Psoas muscle (tissue), 8 donors: Measurements from ENCODE around the gene OGDHL. TPM values are rescaled to one million over a fixed set of nuclear protein-coding genes. Genes with fewer than 3 reads are reported as not detected.
"Not testable (repeated sequence)": the region's sequence is repeated elsewhere in the genome, so short reads cannot be mapped to it uniquely, and the experiment has no call there.

ENCODE experiments used
- ATAC-seq, 4 donors: fragments of 200-7000 bp; cut with Tn5 transposase; one replicate each; pipeline ENCODE4 v1.9.1; 2020; ENCODE audit warnings: moderate library complexity in 3 of 4, mild to moderate bottlenecking in 2 of 4
- DNase-seq, 2 donors: peaks; one replicate each; pipeline ENCODE4 v3.0.0-alpha.2; 2020
- H3K27ac ChIP-seq: fragments of 200-600 bp; one replicate; pipeline ENCODE4 v1.8.0; 2022
- H3K27me3 ChIP-seq, 3 donors: fragments of 200-600 bp in 1 of 3; one replicate each; pipeline versions ENCODE4 v1.6.1 to v1.8.0; 2013 to 2022; ENCODE audit warnings: low read length in 2 of 3, mild to moderate bottlenecking in 2 of 3, moderate library complexity in 1 of 3; ENCODE audit not compliant: insufficient read depth in 3 of 3
- H3K36me3 ChIP-seq, 2 donors: fragments of 200-600 bp in 1 of 2; one replicate each; pipeline versions ENCODE4 v1.6.1 to v1.8.0; 2013 to 2022; ENCODE audit warnings: low read depth in 1 of 2, mild to moderate bottlenecking in 1 of 2, moderate library complexity in 1 of 2; ENCODE audit not compliant: insufficient read depth in 1 of 2
- H3K4me1 ChIP-seq: fragments of 200-600 bp; one replicate; pipeline ENCODE4 v1.8.0; 2022
- H3K4me3 ChIP-seq: fragments of 200-600 bp; one replicate; pipeline ENCODE4 v1.8.0; 2022; ENCODE audit warnings: mild to moderate bottlenecking
- H3K9me3 ChIP-seq: fragments of 200-600 bp; one replicate; pipeline ENCODE4 v1.8.0; 2022
- WGBS, 3 donors: extraction: QIAGEN DNeasy Blood & Tissue Kit; methylation state at CpG; one replicate each; pipeline versions ENCODE4 v1.1.6 to v1.1.7; 2013; 5-methylcytosine and 5-hydroxymethylcytosine counted together
- intact Hi-C, 2 donors: fragments of 100-400 bp; cut with DNase I; formaldehyde crosslinking; loops; one replicate each; pipeline versions ENCODE4 v1.11.0 to v1.14.2; 2022
- polyA plus RNA-seq, 3 donors: library from polyadenylated mRNA; stranded (reverse); fragments of 200-250 nt; gene quantifications; one replicate each; pipeline ENCODE4 v1.2.3, GENCODE V29; 2013
- total RNA-seq, 4 donors: library from RNA; stranded (reverse); fragmentation: NEBNext Ultra II Directional in 2 of 4; extraction: Animal tissue kit (Norgen Biotek cat#: 25700) in 2 of 4; gene quantifications; one replicate each; pipeline versions ENCODE4 v1.2.1 to v1.2.4, GENCODE V29; 2021 to 2023
- TF ChIP-seq, protein P1 (sequence below): fragments of 200-600 bp; IDR thresholded peaks from one replicate; pipeline ENCODE4 v1.8.0; 2022; ENCODE audit warnings: antibody characterized with exemption
- donor health status: healthy with polysubstance abuse.
- donor health status: DM: no; HTN: no; CAD: no; lungs with moderate emphysema.
- donor health status: Bipolar disorder and iron deficiency.
- donor health status: healthy.
- donor health status: DM: yes; HTN: yes; CAD: no.
- donor health status: DM: no; HTN: no; CAD: no.
- donor health status: DM: no; HTN: no; CAD: no.
- donor health status: DM: yes; HTN: yes; CAD: no.

The OGDHL gene
- total and polyA plus RNA-seq, 7 donors = 0.01 to 0.32 (median 0.09) TPM; not detected in 3

DNA sequence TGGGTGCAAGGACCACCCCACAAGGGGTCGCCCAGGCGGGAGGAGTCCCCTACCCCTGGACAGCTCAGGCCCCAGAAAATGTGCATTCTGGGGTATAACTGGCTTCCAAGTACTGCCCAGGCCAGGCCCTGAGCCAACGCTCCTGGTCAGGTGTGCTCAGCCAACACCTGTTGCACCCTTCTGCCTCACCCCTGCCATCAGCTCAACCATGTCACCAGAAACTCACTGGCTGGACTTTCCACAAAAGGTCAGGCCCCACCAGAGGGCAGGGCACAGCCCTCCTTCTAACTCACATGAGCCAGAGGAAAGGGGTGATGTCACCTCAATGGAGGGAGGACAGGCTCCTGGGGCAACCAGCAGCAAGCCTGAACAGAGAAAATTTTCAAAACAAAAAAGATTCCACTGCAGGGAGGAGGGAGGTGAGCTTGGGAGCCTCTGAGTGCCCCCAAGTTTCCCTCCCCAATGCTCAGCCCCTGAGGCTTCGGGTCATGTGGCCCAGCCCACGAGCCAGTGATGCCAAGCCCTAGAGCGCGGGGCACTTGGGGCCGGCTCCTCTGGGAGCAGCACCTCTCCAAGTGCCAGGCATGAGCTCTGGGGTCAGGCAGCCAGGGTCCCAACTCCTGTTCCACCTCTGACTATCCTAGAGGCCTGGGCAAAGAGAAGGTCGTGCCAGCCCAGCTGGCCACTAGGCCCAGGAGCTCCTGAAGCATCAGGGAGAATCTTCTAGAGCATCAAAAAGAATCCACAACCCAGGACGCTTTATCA, 2.2 kb downstream of the OGDHL start:
- no peaks in the 10 kb centered on the region for H3K4me1 ChIP-seq
- TF ChIP-seq, protein P1, sequence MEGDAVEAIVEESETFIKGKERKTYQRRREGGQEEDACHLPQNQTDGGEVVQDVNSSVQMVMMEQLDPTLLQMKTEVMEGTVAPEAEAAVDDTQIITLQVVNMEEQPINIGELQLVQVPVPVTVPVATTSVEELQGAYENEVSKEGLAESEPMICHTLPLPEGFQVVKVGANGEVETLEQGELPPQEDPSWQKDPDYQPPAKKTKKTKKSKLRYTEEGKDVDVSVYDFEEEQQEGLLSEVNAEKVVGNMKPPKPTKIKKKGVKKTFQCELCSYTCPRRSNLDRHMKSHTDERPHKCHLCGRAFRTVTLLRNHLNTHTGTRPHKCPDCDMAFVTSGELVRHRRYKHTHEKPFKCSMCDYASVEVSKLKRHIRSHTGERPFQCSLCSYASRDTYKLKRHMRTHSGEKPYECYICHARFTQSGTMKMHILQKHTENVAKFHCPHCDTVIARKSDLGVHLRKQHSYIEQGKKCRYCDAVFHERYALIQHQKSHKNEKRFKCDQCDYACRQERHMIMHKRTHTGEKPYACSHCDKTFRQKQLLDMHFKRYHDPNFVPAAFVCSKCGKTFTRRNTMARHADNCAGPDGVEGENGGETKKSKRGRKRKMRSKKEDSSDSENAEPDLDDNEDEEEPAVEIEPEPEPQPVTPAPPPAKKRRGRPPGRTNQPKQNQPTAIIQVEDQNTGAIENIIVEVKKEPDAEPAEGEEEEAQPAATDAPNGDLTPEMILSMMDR = no peak
- H3K4me3 ChIP-seq = no peak overlapping the region
- H3K27ac ChIP-seq = no peak overlapping the region
- intact Hi-C loops = no loop called here
- WGBS, 3 donors = 73 to 81% (median 78%) methylated on average over 10 of the region's 10 CpGs
- no peak for DNase-seq
- peaks cover 3 to 39% (median 7%) of the 10 kb centered on the region in 3 donors for H3K27me3 ChIP-seq
- H3K36me3 ChIP-seq = no peaks in the 10 kb centered on the region
- H3K9me3 ChIP-seq = no peaks in the 10 kb centered on the region
- ATAC-seq = no peak

DNA sequence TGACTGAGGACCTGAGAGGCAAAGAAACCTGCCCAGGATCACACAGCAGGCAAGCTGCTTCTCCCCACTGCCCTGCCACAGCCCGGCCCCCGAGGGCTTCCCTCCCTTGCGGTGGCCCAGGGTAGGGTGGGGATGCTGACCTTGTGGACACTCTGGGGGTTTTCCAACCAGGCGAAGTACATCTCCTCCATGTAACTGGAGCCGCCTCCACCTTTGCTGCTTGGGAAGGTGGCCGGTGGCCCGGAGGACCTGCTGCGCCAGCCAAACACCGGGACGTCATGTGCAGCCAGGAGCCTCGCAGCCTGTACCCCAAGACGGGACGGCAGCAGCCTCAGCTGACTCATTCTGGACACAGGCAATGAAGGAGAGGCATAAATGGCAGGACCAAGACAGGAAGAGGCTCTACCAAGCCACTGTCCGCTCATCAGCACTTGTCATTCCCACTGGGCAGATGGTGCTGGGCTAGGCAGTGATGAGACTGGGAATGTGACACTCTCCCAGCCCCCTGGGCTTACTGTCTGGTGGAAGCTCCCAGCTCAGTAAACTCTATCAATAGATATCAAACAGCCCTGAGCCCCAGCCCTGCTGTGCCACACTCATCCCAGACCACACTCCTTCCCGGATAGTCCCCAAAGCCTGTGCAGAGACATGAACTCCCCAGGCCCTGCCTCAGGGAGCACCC, 3.7 kb downstream of the OGDHL start:
- no peak for DNase-seq
- 82 to 85% (median 84%) methylated on average over 15 of the region's 15 CpGs for WGBS, 3 donors
- H3K4me3 ChIP-seq = no peak overlapping the region
- TF ChIP-seq, protein P1 = no peak
- H3K9me3 ChIP-seq = no peaks in the 10 kb centered on the region
- peaks cover 3 to 32% (median 5%) of the 10 kb centered on the region in 3 donors for H3K27me3 ChIP-seq
- no peaks in the 10 kb centered on the region for H3K36me3 ChIP-seq
- ATAC-seq = no peak
- intact Hi-C loops = no loop called here
- H3K4me1 ChIP-seq = no peaks in the 10 kb centered on the region
- H3K27ac ChIP-seq = no peak overlapping the region

DNA sequence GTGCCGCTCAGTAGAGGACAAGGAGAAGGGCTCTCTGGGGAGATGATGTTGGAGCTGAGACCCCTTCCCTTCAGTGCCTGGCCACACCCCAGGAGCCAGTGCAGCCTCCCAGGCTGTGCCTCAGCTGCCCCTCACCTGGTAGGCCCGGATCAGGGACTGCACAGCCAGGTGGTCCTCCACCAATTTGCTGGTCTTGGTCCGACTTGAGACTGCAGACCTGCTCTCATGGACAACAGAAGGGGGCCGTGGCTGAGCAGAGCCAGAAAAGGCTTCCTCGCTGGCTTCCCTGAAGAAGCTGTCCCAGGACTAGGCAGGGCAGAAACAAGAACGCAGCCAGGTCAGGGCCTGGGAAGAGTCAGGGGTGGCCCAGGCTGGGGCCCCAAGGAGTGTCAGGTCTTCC, 5.5 kb downstream of the OGDHL start:
- DNase-seq = no peak
- Histone ChIP-seq H3K36me3 (no peaks in the 10 kb centered on the region), H3K9me3 (no peaks in the 10 kb centered on the region), H3K27ac (no peak overlapping the region), H3K4me3 (no peak overlapping the region), H3K27me3 (peaks cover 0 to 15% (median 3%) of the 10 kb centered on the region in 3 donors), H3K4me1 (no peaks in the 10 kb centered on the region)
- TF ChIP-seq, protein P1 = no peak
- 72 to 81% (median 73%) methylated on average over 6 of the region's 6 CpGs for WGBS, 3 donors
- no peak for ATAC-seq
- intact Hi-C loops = no loop called here

DNA sequence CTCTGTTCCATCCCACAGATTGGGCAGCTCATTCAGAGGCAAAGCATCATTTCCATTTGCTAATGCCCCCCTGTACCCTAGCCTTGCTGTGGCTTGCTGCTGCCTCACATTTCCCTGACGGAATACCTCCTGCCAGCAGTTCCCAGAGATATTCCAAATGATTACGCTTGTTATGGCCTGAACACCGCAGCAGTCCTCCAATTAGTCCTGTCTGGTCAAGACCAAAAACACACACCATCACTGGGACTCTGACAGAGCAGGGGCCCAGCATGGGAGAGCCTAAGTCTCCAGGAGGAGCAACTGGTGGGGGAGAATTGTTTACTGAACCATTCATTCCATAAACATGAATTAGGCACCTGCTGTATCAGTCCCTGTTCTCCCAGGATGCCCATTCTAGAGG, 6.1 kb downstream of the OGDHL start:
- Histone ChIP-seq H3K36me3 (no peaks in the 10 kb centered on the region), H3K27ac (no peak overlapping the region), H3K27me3 (peaks cover 0 to 10% (median 2%) of the 10 kb centered on the region in 3 donors), H3K4me1 (no peaks in the 10 kb centered on the region), H3K4me3 (no peak overlapping the region), H3K9me3 (no peaks in the 10 kb centered on the region)
- intact Hi-C loops = no loop called here
- ATAC-seq (no peak), DNase-seq (no peak)
- 64 to 78% (median 68%) methylated on average over 3 of the region's 3 CpGs for WGBS, 3 donors
- TF ChIP-seq, protein P1 = no peak

DNA sequence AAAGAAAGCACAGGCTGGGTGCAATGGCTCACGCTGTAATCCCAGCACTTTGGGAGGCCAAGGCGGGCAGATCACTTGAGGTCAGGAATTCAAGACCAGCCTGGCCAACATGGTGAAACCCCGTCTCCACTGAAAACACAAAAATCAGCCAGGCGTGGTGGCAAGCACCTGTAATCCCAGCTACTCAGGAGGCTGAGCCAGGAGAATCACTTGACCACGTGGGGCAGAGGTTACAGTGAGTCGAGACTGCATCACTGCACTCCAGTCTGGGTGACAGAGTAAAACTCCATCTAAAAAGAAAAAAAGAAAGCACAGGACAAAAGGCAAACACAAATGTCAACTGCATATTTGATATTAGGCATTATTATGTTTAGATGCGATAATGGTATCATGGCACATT, 7.2 kb downstream of the OGDHL start:
- H3K27ac ChIP-seq, H3K9me3 ChIP-seq, ATAC-seq, H3K4me3 ChIP-seq, H3K4me1 ChIP-seq, DNase-seq, H3K36me3 ChIP-seq, intact Hi-C loops, H3K27me3 ChIP-seq: not testable (repeated sequence)
- WGBS, 3 donors = 66 to 74% (median 68%) methylated on average over 7 of the region's 7 CpGs
